Vagina (tissue), 2 donors: ENCODE results near the gene ZDHHC5.

Experiments used
- POLR2A ChIP-seq, 2 donors: fragments of 450-650 bp; IDR thresholded peaks; one replicate each; pipeline ENCODE4 v1.6.1; 2017; ENCODE audit warnings: antibody characterized with exemption in 2 of 2, mild to moderate bottlenecking in 2 of 2, moderate library complexity in 2 of 2
- POLR2AphosphoS5 ChIP-seq, 2 donors: sonication (generic); formaldehyde crosslinking; IDR thresholded peaks; one replicate each; pipeline ENCODE4 v1.9.0; 2017; ENCODE audit warnings: antibody characterized with exemption in 2 of 2, mild to moderate bottlenecking in 2 of 2, low read depth in 1 of 2; ENCODE audit not compliant: insufficient read depth in 1 of 2
- TF ChIP-seq, protein P1 (sequence below), 3 experiments: fragments of 450-650 bp in 2 of 3; fragments of 200-600 bp in 1 of 3; sonication (generic) in 1 of 3; IDR thresholded peaks; one replicate each; pipeline ENCODE4 v1.5.1; 2017 to 2019; ENCODE audit warnings: antibody characterized with exemption in 3 of 3, mild to moderate bottlenecking in 2 of 3, moderate library complexity in 2 of 3

DNA sequence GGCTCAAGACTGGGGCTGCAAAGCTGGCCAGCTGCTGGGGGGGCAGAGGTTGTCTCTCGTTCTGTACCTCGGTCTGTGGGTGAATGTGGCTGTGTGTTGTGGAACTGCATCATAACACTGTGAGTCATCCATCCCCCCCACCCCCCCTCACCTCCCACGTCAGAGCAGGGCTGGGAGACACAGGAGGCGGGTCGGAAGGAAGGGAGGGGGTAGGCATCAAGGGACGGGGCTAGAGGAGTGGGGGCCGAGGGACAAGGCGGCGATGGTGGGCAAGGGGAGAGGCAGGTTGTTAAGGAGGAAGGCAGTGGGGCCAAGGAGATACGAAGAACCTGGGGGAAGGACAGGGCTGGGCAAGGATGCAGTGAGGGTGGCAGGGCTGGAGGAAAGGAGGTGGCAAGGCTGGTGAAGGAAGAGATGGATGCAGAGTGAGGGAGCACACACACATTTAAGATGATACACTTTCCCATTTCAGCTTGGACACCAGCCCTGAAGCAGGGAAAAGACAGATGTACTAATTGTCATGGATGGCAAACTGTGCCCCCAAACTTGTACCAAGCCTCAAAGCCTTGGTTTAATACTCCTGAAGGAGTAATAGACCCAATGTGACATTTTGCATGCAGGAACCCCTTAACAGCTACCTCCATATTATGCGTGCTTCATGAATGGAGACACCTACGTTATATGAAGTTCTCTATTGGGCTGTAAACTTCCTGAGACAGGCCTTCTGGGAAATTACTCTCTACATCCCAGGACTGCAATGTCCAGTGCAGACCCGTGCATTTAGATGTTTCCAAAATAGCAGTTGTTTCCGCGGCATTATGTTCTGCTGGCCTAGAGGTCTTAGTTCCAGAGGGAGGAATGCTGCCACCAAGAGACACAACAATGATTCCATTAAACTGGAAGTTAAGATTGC, 17.8 kb upstream of the ZDHHC5 start, which contains the start of gene YPEL4:
- TF ChIP-seq POLR2A (IDR thresholded peaks at IDR 0.05) (no peak), POLR2AphosphoS5 (IDR thresholded peaks at IDR 0.05; ENCODE audit: insufficient read depth in 1 of 2, low read depth in 1 of 2) (peak in 1 of 2 donors; percentile 44)
- TF ChIP-seq, protein P1, sequence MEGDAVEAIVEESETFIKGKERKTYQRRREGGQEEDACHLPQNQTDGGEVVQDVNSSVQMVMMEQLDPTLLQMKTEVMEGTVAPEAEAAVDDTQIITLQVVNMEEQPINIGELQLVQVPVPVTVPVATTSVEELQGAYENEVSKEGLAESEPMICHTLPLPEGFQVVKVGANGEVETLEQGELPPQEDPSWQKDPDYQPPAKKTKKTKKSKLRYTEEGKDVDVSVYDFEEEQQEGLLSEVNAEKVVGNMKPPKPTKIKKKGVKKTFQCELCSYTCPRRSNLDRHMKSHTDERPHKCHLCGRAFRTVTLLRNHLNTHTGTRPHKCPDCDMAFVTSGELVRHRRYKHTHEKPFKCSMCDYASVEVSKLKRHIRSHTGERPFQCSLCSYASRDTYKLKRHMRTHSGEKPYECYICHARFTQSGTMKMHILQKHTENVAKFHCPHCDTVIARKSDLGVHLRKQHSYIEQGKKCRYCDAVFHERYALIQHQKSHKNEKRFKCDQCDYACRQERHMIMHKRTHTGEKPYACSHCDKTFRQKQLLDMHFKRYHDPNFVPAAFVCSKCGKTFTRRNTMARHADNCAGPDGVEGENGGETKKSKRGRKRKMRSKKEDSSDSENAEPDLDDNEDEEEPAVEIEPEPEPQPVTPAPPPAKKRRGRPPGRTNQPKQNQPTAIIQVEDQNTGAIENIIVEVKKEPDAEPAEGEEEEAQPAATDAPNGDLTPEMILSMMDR (IDR thresholded peaks at IDR 0.05) = no peak
